Measurements from ENCODE around the gene TMEM150C. TPM values are rescaled to one million over a fixed set of nuclear protein-coding genes. Genes with fewer than 3 reads are reported as not detected.
"Not testable (repeated sequence)": the region's sequence is repeated elsewhere in the genome, so short reads cannot be mapped to it uniquely, and the experiment has no call there.

TMEM150C gene
- total RNA-seq, 1 experiment from 2014 or later = not detected

GRCh38 chr4:82493721-82494425, 67.9 kb downstream of the TMEM150C start:
- H3K27me3 ChIP-seq (replicated peaks) = peaks cover 11% of the 10 kb centered on the region
- no peaks in the 10 kb centered on the region for H3K36me3 ChIP-seq
- no peak overlapping the region for H3K4me3 ChIP-seq
- no peak overlapping the region for H3K27ac ChIP-seq
- H3K9me3 ChIP-seq (replicated peaks) = no peaks in the 10 kb centered on the region
- DNase-seq (ENCODE audit: low read depth in 1 of 2, low spot score in 2 of 2) = no peak
- no peaks in the 10 kb centered on the region for H3K4me1 ChIP-seq (replicated peaks)

- Histone ChIP-seq H3K36me3 (no peaks in the 10 kb centered on the region), H3K9me3 (replicated peaks) (no peaks in the 10 kb centered on the region), H3K27me3 (replicated peaks) (peaks cover 6% of the 10 kb centered on the region; the same call in 1 of the 2 replicates), H3K4me1 (replicated peaks) (no peaks in the 10 kb centered on the region), H3K4me3 (no peak overlapping the region), H3K27ac (no peak overlapping the region)
- no peak for DNase-seq (ENCODE audit: low read depth in 1 of 2, low spot score in 2 of 2)
Measured at GRCh38 chr4:82491251-82491960, 70.4 kb downstream of the TMEM150C start.

GRCh38 chr4:82489987-82490386, 71.8 kb downstream of the TMEM150C start:
- Histone ChIP-seq H3K9me3 (replicated peaks) (no peaks in the 10 kb centered on the region), H3K27ac (no peak overlapping the region), H3K27me3 (replicated peaks) (no peaks in the 10 kb centered on the region; the same call in 1 of the 2 replicates), H3K4me3 (no peak overlapping the region), H3K36me3 (no peaks in the 10 kb centered on the region), H3K4me1 (replicated peaks) (no peaks in the 10 kb centered on the region)
- DNase-seq (ENCODE audit: low read depth in 1 of 2, low spot score in 2 of 2) = no peak

GRCh38 chr4:82489076-82489475, 72.7 kb downstream of the TMEM150C start:
- H3K9me3 ChIP-seq (replicated peaks) = no peaks in the 10 kb centered on the region
- no peaks in the 10 kb centered on the region; the same call in 1 of the 2 replicates for H3K27me3 ChIP-seq (replicated peaks)
- no peak for DNase-seq (ENCODE audit: low read depth in 1 of 2, low spot score in 2 of 2)
- no peak overlapping the region for H3K4me3 ChIP-seq
- H3K27ac ChIP-seq = no peak overlapping the region
- H3K4me1 ChIP-seq (replicated peaks) = no peaks in the 10 kb centered on the region
- H3K36me3 ChIP-seq = no peaks in the 10 kb centered on the region

GRCh38 chr4:82484996-82485783, 76.6 kb downstream of the TMEM150C start:
- no peaks in the 10 kb centered on the region for H3K36me3 ChIP-seq
- no peaks in the 10 kb centered on the region for H3K4me1 ChIP-seq (replicated peaks)
- H3K4me3 ChIP-seq = no peak overlapping the region
- no peaks in the 10 kb centered on the region for H3K9me3 ChIP-seq (replicated peaks)
- no peak overlapping the region for H3K27ac ChIP-seq
- H3K27me3 ChIP-seq (replicated peaks) = no peaks in the 10 kb centered on the region; the same call in 1 of the 2 replicates
- no peak for DNase-seq (ENCODE audit: low read depth in 1 of 2, low spot score in 2 of 2)

- Histone ChIP-seq H3K27me3 (replicated peaks) (no peaks in the 10 kb centered on the region; the same call in 1 of the 2 replicates), H3K4me3 (no peak overlapping the region)
- no peak for DNase-seq (ENCODE audit: low read depth in 1 of 2, low spot score in 2 of 2)
Measured at GRCh38 chr4:82482387-82482786, 79.4 kb downstream of the TMEM150C start.

GRCh38 chr4:82481506-82481840, 80.3 kb downstream of the TMEM150C start:
- no peaks in the 10 kb centered on the region; the same call in 1 of the 2 replicates for H3K27me3 ChIP-seq (replicated peaks)
- no peak overlapping the region for H3K4me3 ChIP-seq
- no peak overlapping the region for H3K27ac ChIP-seq
- H3K9me3 ChIP-seq (replicated peaks) = no peaks in the 10 kb centered on the region
- H3K4me1 ChIP-seq (replicated peaks) = no peaks in the 10 kb centered on the region
- no peak for DNase-seq (ENCODE audit: low read depth in 1 of 2, low spot score in 2 of 2)
- no peaks in the 10 kb centered on the region for H3K36me3 ChIP-seq

More at GRCh38 chr4:82482387-82482786, 79.4 kb downstream of the TMEM150C start:
- Histone ChIP-seq H3K4me1 (replicated peaks) (no peaks in the 10 kb centered on the region), H3K36me3 (no peaks in the 10 kb centered on the region), H3K9me3 (replicated peaks) (no peaks in the 10 kb centered on the region), H3K27ac (no peak overlapping the region)

GRCh38 chr4:82480771-82481505, 80.8 kb downstream of the TMEM150C start:
- no peak overlapping the region for H3K4me3 ChIP-seq
- no peak for DNase-seq (ENCODE audit: low read depth in 1 of 2, low spot score in 2 of 2)
- no peak overlapping the region for H3K27ac ChIP-seq
- H3K4me1 ChIP-seq (replicated peaks) = no peaks in the 10 kb centered on the region
- H3K9me3 ChIP-seq (replicated peaks) = no peaks in the 10 kb centered on the region
- no peaks in the 10 kb centered on the region for H3K36me3 ChIP-seq
- H3K27me3 ChIP-seq (replicated peaks) = no peaks in the 10 kb centered on the region; the same call in 1 of the 2 replicates

GRCh38 chr4:82479562-82479961, 82.2 kb downstream of the TMEM150C start:
- H3K4me3 ChIP-seq = no peak overlapping the region
- H3K27ac ChIP-seq = no peak overlapping the region
- no peaks in the 10 kb centered on the region for H3K36me3 ChIP-seq
- H3K4me1 ChIP-seq (replicated peaks) = no peaks in the 10 kb centered on the region
- no peak for DNase-seq (ENCODE audit: low read depth in 1 of 2, low spot score in 2 of 2)
- H3K9me3 ChIP-seq (replicated peaks) = no peaks in the 10 kb centered on the region
- H3K27me3 ChIP-seq (replicated peaks) = no peaks in the 10 kb centered on the region

GRCh38 chr4:82477469-82477868, 84.3 kb downstream of the TMEM150C start:
- H3K9me3 ChIP-seq (replicated peaks); H3K4me3 ChIP-seq: not testable (repeated sequence)

GRCh38 chr4:82475931-82476330, 85.9 kb downstream of the TMEM150C start:
- H3K9me3 ChIP-seq (replicated peaks); H3K36me3 ChIP-seq; H3K4me3 ChIP-seq; H3K27ac ChIP-seq; H3K27me3 ChIP-seq (replicated peaks); DNase-seq (ENCODE audit: low read depth in 1 of 2, low spot score in 2 of 2); H3K4me1 ChIP-seq (replicated peaks): not testable (repeated sequence)

More at GRCh38 chr4:82477469-82477868, 84.3 kb downstream of the TMEM150C start:
- not testable (repeated sequence) for H3K4me1 ChIP-seq (replicated peaks); H3K27ac ChIP-seq; H3K27me3 ChIP-seq (replicated peaks); H3K36me3 ChIP-seq; DNase-seq (ENCODE audit: low read depth in 1 of 2, low spot score in 2 of 2)

GRCh38 chr4:82473621-82474164, 88.1 kb downstream of the TMEM150C start:
- H3K4me1 ChIP-seq (replicated peaks) = no peaks in the 10 kb centered on the region
- DNase-seq (ENCODE audit: low read depth in 1 of 2, low spot score in 2 of 2) = no peak
- H3K36me3 ChIP-seq = no peaks in the 10 kb centered on the region
- H3K9me3 ChIP-seq (replicated peaks) = no peaks in the 10 kb centered on the region
- no peak overlapping the region for H3K27ac ChIP-seq
- H3K27me3 ChIP-seq (replicated peaks) = no peaks in the 10 kb centered on the region
- no peak overlapping the region for H3K4me3 ChIP-seq

GRCh38 chr4:82473080-82473479, 88.7 kb downstream of the TMEM150C start:
- DNase-seq (ENCODE audit: low read depth in 1 of 2, low spot score in 2 of 2); H3K36me3 ChIP-seq; H3K4me1 ChIP-seq (replicated peaks): not testable (repeated sequence)

More at GRCh38 chr4:82473080-82473479, 88.7 kb downstream of the TMEM150C start:
- H3K9me3 ChIP-seq (replicated peaks); H3K27me3 ChIP-seq (replicated peaks); H3K4me3 ChIP-seq; H3K27ac ChIP-seq: not testable (repeated sequence)

Measured in SJSA1 (cell line).